SH-SY5Y (cell line): ENCODE data around the gene ZNF681.

Source experiments
- GATA2 ChIP-seq: IDR thresholded peaks from 2 replicates; pipeline ENCODE4 v1.6.1; 2011; ENCODE audit warnings: mild to moderate bottlenecking, low read depth, low read length
- GATA3 ChIP-seq: IDR thresholded peaks from 2 replicates; pipeline ENCODE4 v1.6.1; 2011; ENCODE audit warnings: low read depth, mild to moderate bottlenecking, low read length, moderate library complexity

The ZNF681 gene

DNA sequence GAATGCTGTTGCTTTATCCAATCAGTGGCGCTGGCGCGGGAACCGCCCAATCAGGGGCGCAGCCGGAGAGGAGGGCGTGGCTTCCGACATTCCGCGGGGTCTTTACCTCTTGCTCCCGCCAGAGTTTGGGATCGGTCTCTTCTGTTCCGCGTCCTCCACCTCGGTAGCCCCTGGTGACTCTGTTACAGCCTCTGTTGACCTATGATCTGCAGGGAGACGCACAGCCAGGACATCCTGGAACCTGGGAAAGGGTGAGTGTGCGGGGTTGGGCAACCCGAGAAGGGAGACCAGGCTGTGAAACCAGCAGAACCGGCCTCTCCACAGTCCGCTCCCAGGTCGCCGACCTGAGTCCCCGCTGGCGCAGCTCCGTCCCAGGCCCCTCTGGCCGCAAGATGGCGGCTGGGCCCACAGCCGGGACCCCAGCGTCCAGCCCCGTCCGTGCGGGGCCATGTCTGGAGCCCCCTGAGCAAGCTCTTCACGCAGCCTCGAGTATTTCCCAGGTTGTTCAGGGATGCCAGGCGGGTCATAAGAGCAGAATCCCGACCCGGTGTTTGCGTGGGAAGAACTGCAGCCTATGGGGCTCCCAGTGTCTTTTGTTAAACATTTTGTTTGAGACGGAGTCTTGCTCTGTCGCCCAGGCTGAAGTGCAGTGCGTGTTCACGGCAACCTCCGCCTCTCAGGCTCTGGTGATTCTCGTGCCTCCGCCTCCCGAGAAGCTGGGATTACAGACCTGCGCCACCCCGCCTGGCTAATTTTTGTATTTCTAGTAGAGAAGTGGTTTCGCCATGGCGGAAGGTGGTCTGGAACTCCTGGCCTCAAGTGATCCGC lies 4.4 kb upstream of the ZNF681 start:
- TF ChIP-seq GATA2 = no peak
- no peak for TF ChIP-seq GATA3

DNA sequence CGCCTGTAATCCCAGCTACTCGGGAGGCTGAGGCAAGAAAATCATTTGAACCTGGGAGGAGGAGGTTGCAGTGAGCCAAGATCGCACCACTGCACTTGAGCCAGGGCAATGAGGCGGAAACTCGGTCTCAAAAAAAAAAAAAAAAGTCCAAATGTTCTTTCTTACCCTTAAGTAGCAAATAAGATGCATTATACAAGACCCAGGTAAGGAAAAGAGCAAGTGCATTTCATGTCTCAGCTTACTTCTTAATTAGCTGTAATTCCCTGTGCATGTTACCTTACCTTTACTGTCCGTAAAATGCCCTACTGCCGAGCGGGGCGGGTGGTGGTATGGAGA lies 3.8 kb upstream of the ZNF681 start:
- TF ChIP-seq GATA3 = no peak
- no peak for TF ChIP-seq GATA2

DNA sequence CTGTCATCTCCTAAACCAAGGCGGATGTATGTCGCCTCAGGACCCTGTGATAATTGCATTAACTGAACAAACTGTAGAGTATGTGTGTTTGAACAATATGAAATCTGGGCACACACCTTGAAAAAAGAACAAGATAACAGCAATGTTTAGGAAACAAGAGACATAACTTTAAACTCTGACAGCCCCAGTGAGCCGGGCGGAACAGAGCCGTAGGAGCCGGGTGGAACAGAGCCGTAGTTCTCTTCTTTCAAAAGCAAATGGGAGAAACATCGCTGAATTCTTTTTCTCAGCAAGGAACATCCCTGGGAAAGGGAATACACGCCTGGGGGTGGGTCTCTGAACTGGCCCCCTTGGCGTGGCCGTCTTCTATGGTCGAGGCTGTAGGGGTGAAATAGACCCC lies 39.9 kb downstream of the ZNF681 start:
- TF ChIP-seq GATA3 (no peak), GATA2 (no peak)

DNA sequence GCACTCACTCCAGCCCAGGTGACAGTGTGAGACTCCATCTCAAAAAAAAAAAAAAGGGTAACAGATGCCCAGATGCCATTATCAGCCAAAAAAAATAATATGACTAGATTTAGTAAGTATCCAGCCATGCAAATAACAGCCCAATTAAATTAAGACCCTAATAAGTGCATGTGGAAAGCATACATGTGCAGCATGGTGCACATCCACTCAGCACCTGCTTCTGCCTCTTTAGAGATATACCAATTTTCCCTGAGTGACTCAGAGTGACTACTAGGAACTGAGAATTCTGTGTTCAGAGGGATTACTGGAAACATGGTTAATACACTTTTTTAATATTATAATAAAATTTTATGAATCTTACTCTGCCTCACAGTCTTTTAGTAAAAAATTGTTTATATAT lies 41.9 kb downstream of the ZNF681 start:
- TF ChIP-seq GATA3 (no peak), GATA2 (no peak)

DNA sequence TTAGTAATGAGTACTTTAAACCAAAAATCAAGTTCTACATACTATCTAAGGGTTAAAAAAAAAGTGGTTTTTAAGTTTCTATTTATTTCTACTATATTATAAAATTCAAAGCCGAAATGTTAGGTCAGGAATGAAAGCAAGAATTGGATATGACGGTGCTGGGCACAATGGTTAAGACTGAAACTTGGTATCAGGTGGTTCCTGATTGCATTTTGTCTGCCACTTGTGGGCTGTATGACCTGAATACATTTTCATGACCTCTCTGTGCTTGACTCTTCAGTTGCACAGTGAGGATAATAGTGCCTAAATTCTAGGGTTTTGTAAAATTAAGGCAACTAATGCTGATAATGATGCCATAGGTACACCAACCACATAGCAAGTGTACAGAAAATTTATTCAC lies 49.3 kb downstream of the ZNF681 start:
- TF ChIP-seq GATA2 (no peak), GATA3 (no peak)

DNA sequence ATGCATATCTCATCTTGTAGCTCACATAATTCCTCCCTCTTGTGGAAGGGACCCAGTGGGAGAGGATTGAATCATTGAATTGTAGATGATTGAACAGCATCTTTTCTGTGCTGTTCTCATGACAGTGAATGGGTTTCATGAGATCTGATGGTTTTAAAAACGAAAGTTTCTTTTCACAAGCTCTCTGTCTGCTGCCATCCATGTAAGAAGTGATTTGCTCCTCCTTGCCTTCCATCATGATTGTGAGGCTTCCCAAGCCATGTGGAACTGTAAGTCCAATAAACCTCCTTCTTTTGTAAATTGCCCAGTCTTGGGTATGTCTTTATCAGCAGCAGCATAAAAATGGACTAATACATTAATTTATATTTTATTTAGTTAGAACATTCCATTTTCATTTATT lies 52.0 kb downstream of the ZNF681 start:
- TF ChIP-seq GATA2 (no peak), GATA3 (no peak)

DNA sequence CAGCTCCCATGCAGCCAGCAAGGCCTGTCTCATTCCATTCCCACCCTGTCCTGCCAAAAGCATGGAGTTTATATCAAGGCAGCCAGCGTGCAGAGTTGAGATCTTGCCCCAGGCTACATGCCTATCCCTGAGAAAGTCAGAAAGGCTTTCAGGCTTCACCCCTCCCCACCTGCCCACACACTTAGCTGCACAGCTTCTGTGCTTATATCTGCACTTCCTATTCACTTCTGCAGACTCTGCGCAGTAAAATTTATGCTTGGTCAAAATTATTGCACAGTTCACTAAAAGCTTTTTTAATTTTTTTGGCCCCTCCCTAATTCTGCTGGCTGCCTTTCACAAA lies 59.2 kb downstream of the ZNF681 start:
- TF ChIP-seq GATA2 = no peak
- no peak for TF ChIP-seq GATA3

DNA sequence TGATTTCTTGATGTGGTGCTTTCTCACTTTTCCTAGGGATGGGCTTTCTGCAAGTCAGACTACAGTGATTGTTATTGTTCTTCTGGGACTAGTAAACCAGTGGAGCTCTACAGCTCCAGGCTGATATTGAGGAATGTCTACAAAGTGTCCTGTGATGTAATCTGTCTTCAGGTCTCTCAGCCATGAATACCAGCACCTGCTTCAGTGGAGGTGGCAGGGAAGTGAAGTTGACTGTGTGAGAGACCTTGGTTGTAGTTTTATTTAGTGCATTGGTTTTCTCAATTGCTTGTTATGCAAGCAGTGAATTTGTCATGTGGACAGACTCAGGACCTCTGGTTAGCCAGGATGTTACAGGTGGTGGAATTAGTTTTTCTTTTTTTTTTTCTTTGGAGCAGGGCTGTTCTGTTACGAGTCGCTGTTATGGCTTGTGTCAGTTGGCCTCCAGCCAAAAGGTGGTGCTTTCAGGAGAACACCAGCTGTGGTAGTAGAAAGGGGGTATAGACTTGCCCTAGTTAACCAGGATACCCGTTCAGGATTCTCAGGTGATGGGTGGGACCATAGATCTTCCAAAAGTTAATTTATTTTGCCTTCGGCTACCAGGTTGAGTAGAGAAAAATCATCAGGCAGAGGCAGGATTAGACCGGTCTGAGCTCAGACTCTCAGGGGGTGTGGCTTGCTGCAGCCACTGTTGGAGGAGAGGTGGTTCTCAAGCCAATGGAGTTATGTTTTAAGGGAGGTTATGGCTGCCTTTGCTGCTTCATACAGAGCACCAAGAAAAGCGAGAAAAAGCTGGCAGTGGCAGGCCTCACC lies 59.8 kb downstream of the ZNF681 start:
- TF ChIP-seq GATA3 = no peak
- no peak for TF ChIP-seq GATA2
